CD4-positive, alpha-beta T cell treated with Interleukin-21 for 1 hour (primary cell): ENCODE data around the gene ERC2.

Experiments used
- DNase-seq: peaks from one replicate; pipeline ENCODE4 v3.0.0-alpha.2; 2020

The ERC2 gene

GRCh38 chr3:56233742-56234141 is 234.5 kb downstream of the ERC2 start:
- DNase-seq: no peak

GRCh38 chr3:56229311-56229710 is 239.0 kb downstream of the ERC2 start:
- DNase-seq: no peak

GRCh38 chr3:56222866-56223265 is 245.4 kb downstream of the ERC2 start:
- no peak for DNase-seq

GRCh38 chr3:56219894-56220805 is 248.1 kb downstream of the ERC2 start:
- DNase-seq: no peak

- no peak for DNase-seq
Measured at GRCh38 chr3:56209982-56210751, 258.1 kb downstream of the ERC2 start.

GRCh38 chr3:56207922-56208321 is 260.3 kb downstream of the ERC2 start:
- DNase-seq: no peak

GRCh38 chr3:56205406-56205805 is 262.9 kb downstream of the ERC2 start:
- no peak for DNase-seq

- DNase-seq: no peak
Measured at GRCh38 chr3:56202997-56203396, 265.3 kb downstream of the ERC2 start.

GRCh38 chr3:56201407-56201806 is 266.9 kb downstream of the ERC2 start:
- DNase-seq: no peak

- no peak for DNase-seq
Measured at GRCh38 chr3:56200251-56200650, 268.0 kb downstream of the ERC2 start.

GRCh38 chr3:56197991-56198390 is 270.3 kb downstream of the ERC2 start:
- no peak for DNase-seq

- DNase-seq: no peak
Measured at GRCh38 chr3:56197259-56197965, 270.9 kb downstream of the ERC2 start.

- DNase-seq: no peak
Measured at GRCh38 chr3:56196700-56197099, 271.6 kb downstream of the ERC2 start.

GRCh38 chr3:56193519-56193918 is 274.7 kb downstream of the ERC2 start:
- DNase-seq: no peak

GRCh38 chr3:56192001-56192400 is 276.3 kb downstream of the ERC2 start:
- no peak for DNase-seq

- DNase-seq: no peak
Measured at GRCh38 chr3:56190771-56191305, 277.4 kb downstream of the ERC2 start.

- no peak for DNase-seq
Measured at GRCh38 chr3:56190130-56190529, 278.1 kb downstream of the ERC2 start.

GRCh38 chr3:56189536-56189935 is 278.7 kb downstream of the ERC2 start:
- DNase-seq: no peak

GRCh38 chr3:56188201-56188600 is 280.1 kb downstream of the ERC2 start:
- DNase-seq: no peak

GRCh38 chr3:56187051-56187450 is 281.2 kb downstream of the ERC2 start:
- DNase-seq: no peak

GRCh38 chr3:56185827-56186226 is 282.4 kb downstream of the ERC2 start:
- no peak for DNase-seq

- DNase-seq: no peak
Measured at GRCh38 chr3:56183529-56183928, 284.7 kb downstream of the ERC2 start.

GRCh38 chr3:56180433-56180832 is 287.8 kb downstream of the ERC2 start:
- no peak for DNase-seq
